Lower lobe of right lung (tissue), 2 donors: Measurements from ENCODE around the gene GALNT4. TPM values are rescaled to one million over a fixed set of nuclear protein-coding genes. Genes with fewer than 3 reads are reported as not detected.

Experiments used
- ATAC-seq, 2 donors: fragments of 200-7000 bp; cut with Tn5 transposase; one replicate each; pipeline ENCODE4 v1.9.1; 2020 to 2022; ENCODE audit warnings: mild to moderate bottlenecking in 2 of 2, moderate library complexity in 2 of 2
- DNase-seq: peaks from one replicate; pipeline ENCODE4 v3.0.0-alpha.2; 2020
- H3K27ac ChIP-seq: fragments of 200-600 bp; one replicate; pipeline ENCODE4 v1.8.0; 2022
- H3K27me3 ChIP-seq: fragments of 200-600 bp; one replicate; pipeline ENCODE4 v1.8.0; 2022; ENCODE audit warnings: low read depth
- H3K36me3 ChIP-seq: fragments of 200-600 bp; one replicate; pipeline ENCODE4 v1.8.0; 2022; ENCODE audit warnings: mild to moderate bottlenecking
- H3K4me1 ChIP-seq: fragments of 200-600 bp; one replicate; pipeline ENCODE4 v1.8.0; 2022
- H3K4me3 ChIP-seq: fragments of 200-600 bp; one replicate; pipeline ENCODE4 v1.8.0; 2022; ENCODE audit warnings: mild to moderate bottlenecking
- H3K9me3 ChIP-seq: fragments of 200-600 bp; one replicate; pipeline ENCODE4 v1.8.0; 2022
- intact Hi-C: fragments of 100-400 bp; cut with DNase I; formaldehyde crosslinking; loops from one replicate; pipeline ENCODE4 v1.11.0; 2022
- total RNA-seq: library from RNA; stranded (reverse); fragmentation: NEBNext Ultra II Directional; extraction: Animal tissue kit (Norgen Biotek cat#: 25700); gene quantifications from one replicate; pipeline ENCODE4 v1.2.1, GENCODE V29; 2021
- TF ChIP-seq, protein P1 (sequence below): fragments of 200-600 bp; IDR thresholded peaks from one replicate; pipeline ENCODE4 v1.8.0; 2022; ENCODE audit warnings: antibody characterized with exemption, mild to moderate bottlenecking
- donor health status: DM: no; HTN: yes; CAD: no; lungs with severe emphysema.

GALNT4 gene
- total RNA-seq, 1 donor from 2014 or later: 9.6 TPM

DNA sequence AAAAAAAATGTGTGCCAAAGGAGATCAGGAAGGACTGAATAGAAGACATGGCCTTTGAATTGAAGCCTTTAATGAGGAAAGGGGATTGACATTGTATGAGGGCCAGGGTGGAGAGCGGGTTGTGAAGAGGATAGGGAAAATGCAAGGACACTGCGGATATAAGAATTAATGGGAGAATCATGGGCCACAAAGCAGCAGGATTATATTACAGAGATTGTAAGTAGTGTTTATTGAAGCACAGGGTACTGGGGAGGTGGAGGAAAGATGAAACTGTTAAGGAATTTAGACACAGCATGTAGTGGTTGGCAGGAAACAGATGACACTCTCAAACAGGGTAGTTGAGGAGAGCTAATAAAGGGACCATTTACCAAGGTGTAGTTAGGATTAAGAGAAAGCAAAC is 17.6 kb upstream of the GALNT4 start:
- Histone ChIP-seq H3K4me3 (no peak overlapping the region), H3K27ac (no peak overlapping the region), H3K9me3 (no peaks in the 10 kb centered on the region), H3K36me3 (no peaks in the 10 kb centered on the region), H3K4me1 (peaks cover 23% of the 10 kb centered on the region), H3K27me3 (no peaks in the 10 kb centered on the region)
- no peak for ATAC-seq
- TF ChIP-seq, protein P1, sequence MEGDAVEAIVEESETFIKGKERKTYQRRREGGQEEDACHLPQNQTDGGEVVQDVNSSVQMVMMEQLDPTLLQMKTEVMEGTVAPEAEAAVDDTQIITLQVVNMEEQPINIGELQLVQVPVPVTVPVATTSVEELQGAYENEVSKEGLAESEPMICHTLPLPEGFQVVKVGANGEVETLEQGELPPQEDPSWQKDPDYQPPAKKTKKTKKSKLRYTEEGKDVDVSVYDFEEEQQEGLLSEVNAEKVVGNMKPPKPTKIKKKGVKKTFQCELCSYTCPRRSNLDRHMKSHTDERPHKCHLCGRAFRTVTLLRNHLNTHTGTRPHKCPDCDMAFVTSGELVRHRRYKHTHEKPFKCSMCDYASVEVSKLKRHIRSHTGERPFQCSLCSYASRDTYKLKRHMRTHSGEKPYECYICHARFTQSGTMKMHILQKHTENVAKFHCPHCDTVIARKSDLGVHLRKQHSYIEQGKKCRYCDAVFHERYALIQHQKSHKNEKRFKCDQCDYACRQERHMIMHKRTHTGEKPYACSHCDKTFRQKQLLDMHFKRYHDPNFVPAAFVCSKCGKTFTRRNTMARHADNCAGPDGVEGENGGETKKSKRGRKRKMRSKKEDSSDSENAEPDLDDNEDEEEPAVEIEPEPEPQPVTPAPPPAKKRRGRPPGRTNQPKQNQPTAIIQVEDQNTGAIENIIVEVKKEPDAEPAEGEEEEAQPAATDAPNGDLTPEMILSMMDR: no peak
- no peak for DNase-seq
- intact Hi-C loops: no loop called here

DNA sequence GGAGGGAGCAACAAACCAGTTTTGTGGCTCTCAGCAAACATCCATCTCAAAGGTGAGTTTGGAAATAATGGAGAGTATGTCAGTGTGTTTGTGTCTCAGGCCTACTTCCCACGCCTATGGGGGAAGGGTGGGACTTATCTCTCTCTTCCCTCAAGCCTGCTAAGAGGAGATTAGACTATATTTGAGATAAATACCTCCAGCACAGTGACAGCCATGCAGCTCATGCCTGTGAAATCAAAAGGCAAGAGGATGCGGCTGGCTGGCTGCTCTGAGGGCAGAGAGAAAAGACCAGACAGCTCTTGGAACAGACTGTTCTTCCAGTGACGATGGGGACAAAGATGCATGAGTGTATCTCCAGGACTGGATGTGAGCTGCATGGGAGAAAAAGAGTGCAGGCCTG is 16.0 kb upstream of the GALNT4 start:
- no peak for ATAC-seq

DNA sequence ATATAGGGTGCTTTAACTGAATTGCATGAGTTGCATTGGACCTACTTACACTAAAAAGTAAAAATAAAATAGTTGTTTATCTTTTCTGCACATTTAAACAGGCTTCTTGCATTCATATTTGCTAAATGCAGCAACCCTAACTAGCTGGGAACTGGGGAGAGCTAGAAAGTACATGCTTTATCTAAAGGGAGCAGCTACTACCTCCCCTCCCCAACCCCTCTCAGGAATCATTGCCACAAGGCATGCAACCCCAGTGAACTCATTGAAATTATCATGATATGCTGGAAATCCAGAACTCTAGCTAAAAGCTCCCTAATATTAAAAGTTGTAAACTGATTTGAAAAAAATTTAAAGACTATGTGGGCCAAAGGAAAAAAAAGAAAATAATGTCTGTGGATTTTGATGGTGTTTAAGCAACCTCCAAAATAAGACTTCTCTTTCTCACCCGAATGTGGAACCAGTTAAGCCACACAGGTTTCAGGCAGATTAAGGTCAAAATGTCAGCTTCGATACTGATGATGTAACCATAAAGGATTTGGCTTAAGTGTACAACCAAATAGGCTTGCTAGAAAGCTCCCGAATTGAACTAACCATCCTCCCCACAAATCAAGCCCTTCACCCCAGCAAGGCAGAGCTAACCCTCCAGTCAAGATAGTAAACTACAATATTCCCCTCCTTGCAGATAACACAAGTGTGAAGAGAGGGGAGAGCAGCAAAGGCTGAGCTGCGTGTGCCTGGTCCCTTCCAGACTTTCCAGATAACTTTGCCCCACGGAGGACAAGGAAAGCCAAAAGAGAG is 15.0 kb upstream of the GALNT4 start:
- Histone ChIP-seq H3K4me3 (no peak overlapping the region), H3K27me3 (no peaks in the 10 kb centered on the region), H3K9me3 (no peaks in the 10 kb centered on the region), H3K27ac (no peak overlapping the region), H3K4me1 (peaks cover 16% of the 10 kb centered on the region), H3K36me3 (no peaks in the 10 kb centered on the region)
- TF ChIP-seq, protein P1: no peak
- intact Hi-C loops: no loop called here
- ATAC-seq (no peak), DNase-seq (no peak)

More for the DNA sequence above, 16.0 kb upstream of the GALNT4 start:
- Histone ChIP-seq H3K4me3 (no peak overlapping the region), H3K27me3 (no peaks in the 10 kb centered on the region), H3K4me1 (peaks cover 23% of the 10 kb centered on the region), H3K36me3 (no peaks in the 10 kb centered on the region), H3K27ac (no peak overlapping the region), H3K9me3 (no peaks in the 10 kb centered on the region)
- intact Hi-C loops: no loop called here
- TF ChIP-seq, protein P1: no peak
- DNase-seq: no peak

DNA sequence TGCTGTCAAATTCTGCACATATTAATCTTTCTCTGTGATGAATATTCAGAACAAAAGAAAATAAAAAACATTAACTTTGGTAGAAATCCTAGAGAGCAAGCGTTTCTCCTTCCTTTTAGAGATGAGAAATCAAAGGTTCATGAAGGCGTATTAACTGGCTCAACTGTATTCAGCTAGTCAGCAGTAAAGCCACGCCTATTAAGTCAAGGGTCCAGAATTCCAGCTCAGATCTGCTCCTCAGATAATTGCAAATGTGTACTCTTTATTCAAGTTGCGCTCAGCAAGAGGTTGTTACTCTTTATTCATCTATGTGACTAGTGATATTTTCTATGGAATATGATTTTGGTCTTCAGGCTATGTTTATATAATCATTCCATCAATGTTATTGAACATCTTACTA is 14.3 kb upstream of the GALNT4 start:
- no peaks in the 10 kb centered on the region for H3K27me3 ChIP-seq
- DNase-seq (no peak), ATAC-seq (no peak)
- TF ChIP-seq, protein P1: no peak
- H3K27ac ChIP-seq: no peak overlapping the region
- no peaks in the 10 kb centered on the region for H3K9me3 ChIP-seq
- H3K36me3 ChIP-seq: no peaks in the 10 kb centered on the region
- H3K4me1 ChIP-seq: peaks cover 13% of the 10 kb centered on the region
- H3K4me3 ChIP-seq: no peak overlapping the region
- intact Hi-C loops: no loop called here

DNA sequence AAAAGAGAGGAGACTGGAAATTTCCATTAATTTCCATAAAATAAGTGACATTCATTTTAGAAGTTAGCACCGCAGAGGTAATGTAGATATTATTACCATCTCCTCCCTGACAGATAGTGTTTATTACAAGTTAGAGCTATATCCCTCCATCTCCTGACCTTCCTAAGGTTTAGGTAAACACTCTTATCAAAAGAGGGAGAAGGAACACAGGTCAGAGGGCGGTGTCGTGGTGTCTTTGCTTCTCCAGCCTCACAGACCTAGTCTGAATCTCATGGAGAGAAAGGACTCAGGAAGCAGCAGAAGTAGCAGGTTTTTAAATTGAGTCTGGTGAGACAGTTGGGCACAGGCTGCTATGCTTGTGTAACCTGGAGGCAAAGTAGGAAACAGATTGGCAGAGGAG is 12.8 kb upstream of the GALNT4 start:
- Histone ChIP-seq H3K36me3 (no peaks in the 10 kb centered on the region), H3K27me3 (no peaks in the 10 kb centered on the region), H3K4me1 (no peaks in the 10 kb centered on the region), H3K9me3 (no peaks in the 10 kb centered on the region), H3K27ac (no peak overlapping the region), H3K4me3 (no peak overlapping the region)
- no peak for DNase-seq
- TF ChIP-seq, protein P1: no peak
- intact Hi-C loops: no loop called here
- no peak for ATAC-seq
